NCI-H2171 (cell line): ENCODE data around the gene PRDX3.
"Not testable (repeated sequence)": the region's sequence is repeated elsewhere in the genome, so short reads cannot be mapped to it uniquely, and the experiment has no call there.

ENCODE experiments used
- DNase-seq: peaks from one replicate; lab custom pipeline; 2025; lab: John Stamatoyannopoulos, UW

Gene PRDX3

GRCh38 chr10:119165171-119166117 is 13.2 kb downstream of the PRDX3 start, which contains the start of gene SFXN4:
TSS of gene SFXN4 (minus strand) at chr10:119165714. CDS start at chr10:119165647, 67 bp downstream.
- DNase-seq: peak; percentile 46

- DNase-seq: no peak
Observed at GRCh38 chr10:119162452-119163092, 16.0 kb downstream of the PRDX3 start.

- DNase-seq: no peak
Observed at GRCh38 chr10:119161680-119162451, 16.7 kb downstream of the PRDX3 start.

GRCh38 chr10:119159332-119159731 is 19.3 kb downstream of the PRDX3 start:
- DNase-seq: no peak

- DNase-seq: no peak
Observed at GRCh38 chr10:119153661-119154060, 25.0 kb downstream of the PRDX3 start.

- no peak for DNase-seq
Observed at GRCh38 chr10:119153041-119153440, 25.6 kb downstream of the PRDX3 start.

GRCh38 chr10:119151601-119152000 is 27.0 kb downstream of the PRDX3 start:
- not testable (repeated sequence) for DNase-seq

- DNase-seq: no peak
Observed at GRCh38 chr10:119149729-119150128, 28.9 kb downstream of the PRDX3 start.

GRCh38 chr10:119149157-119149556 is 29.5 kb downstream of the PRDX3 start:
- DNase-seq: no peak

GRCh38 chr10:119143657-119144056 is 35.0 kb downstream of the PRDX3 start:
- DNase-seq: no peak

GRCh38 chr10:119140603-119141245 is 37.9 kb downstream of the PRDX3 start:
- DNase-seq: no peak

GRCh38 chr10:119139464-119140067 is 39.0 kb downstream of the PRDX3 start:
- DNase-seq: no peak

- DNase-seq: no peak
Observed at GRCh38 chr10:119138346-119139306, 40.0 kb downstream of the PRDX3 start.

- DNase-seq: not testable (repeated sequence)
Observed at GRCh38 chr10:119137878-119138277, 40.7 kb downstream of the PRDX3 start.

GRCh38 chr10:119136084-119136483 is 42.5 kb downstream of the PRDX3 start:
- no peak for DNase-seq

GRCh38 chr10:119135513-119135881 is 43.1 kb downstream of the PRDX3 start:
- no peak for DNase-seq

GRCh38 chr10:119133949-119134348 is 44.7 kb downstream of the PRDX3 start:
- DNase-seq: no peak

GRCh38 chr10:119132521-119133345 is 45.9 kb downstream of the PRDX3 start:
- DNase-seq: no peak

GRCh38 chr10:119131512-119132240 is 46.9 kb downstream of the PRDX3 start:
- DNase-seq: no peak
